ENCODE measurements around the gene DNAJB6.

- no peak for TF ChIP-seq POLR2AphosphoS5 (IDR thresholded peaks at IDR 0.05; ENCODE audit: low read depth, low read length)
- no peak for TF ChIP-seq SIN3A (IDR thresholded peaks at IDR 0.05; ENCODE audit: borderline replicate concordance, insufficient read depth, low read length)
Measured at GRCh38 chr7:157411580-157411979, 74.8 kb downstream of the DNAJB6 start.
